Thyroid gland (tissue), 4 donors: Measurements from ENCODE around the gene UTP15.

Source experiments
- POLR2A ChIP-seq, 2 donors: fragments of 450-650 bp; IDR thresholded peaks; one replicate each; pipeline ENCODE4 v1.6.1; 2017; ENCODE audit warnings: antibody characterized with exemption in 2 of 2, mild to moderate bottlenecking in 2 of 2, moderate library complexity in 1 of 2
- TF ChIP-seq, protein P1 (sequence below), 6 experiments: fragments of 200-600 bp in 3 of 6; fragments of 450-650 bp in 3 of 6; sonication (generic) in 3 of 6; IDR thresholded peaks; one replicate each; pipeline ENCODE4 v1.5.1; 2016 to 2019; ENCODE audit warnings: antibody characterized with exemption in 6 of 6, mild to moderate bottlenecking in 2 of 6, inconsistent platforms in 1 of 6, moderate library complexity in 1 of 6

DNA sequence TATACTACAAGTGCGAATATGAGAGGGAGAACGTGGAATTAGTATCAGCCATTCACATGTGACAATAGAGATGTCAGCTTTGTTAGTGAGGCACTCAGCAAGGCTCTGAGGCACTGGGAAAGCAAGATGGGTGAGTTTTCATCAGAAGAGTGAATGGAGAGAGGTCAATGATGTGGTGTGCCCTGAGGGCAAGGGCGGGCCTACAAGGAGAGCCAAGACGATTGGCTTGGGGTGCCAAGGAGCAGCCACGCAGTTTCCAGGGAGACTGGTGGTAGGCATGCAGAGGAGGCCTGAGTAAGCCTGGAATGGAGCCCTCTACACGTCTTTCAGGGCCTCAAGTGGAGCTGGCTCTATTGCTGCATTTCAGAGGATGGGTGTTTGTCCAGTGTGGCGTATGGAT is 42.6 kb upstream of the UTP15 start:
- TF ChIP-seq, protein P1, sequence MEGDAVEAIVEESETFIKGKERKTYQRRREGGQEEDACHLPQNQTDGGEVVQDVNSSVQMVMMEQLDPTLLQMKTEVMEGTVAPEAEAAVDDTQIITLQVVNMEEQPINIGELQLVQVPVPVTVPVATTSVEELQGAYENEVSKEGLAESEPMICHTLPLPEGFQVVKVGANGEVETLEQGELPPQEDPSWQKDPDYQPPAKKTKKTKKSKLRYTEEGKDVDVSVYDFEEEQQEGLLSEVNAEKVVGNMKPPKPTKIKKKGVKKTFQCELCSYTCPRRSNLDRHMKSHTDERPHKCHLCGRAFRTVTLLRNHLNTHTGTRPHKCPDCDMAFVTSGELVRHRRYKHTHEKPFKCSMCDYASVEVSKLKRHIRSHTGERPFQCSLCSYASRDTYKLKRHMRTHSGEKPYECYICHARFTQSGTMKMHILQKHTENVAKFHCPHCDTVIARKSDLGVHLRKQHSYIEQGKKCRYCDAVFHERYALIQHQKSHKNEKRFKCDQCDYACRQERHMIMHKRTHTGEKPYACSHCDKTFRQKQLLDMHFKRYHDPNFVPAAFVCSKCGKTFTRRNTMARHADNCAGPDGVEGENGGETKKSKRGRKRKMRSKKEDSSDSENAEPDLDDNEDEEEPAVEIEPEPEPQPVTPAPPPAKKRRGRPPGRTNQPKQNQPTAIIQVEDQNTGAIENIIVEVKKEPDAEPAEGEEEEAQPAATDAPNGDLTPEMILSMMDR (IDR thresholded peaks at IDR 0.05) = no peak
- no peak for TF ChIP-seq POLR2A (IDR thresholded peaks at IDR 0.05)
